Common myeloid progenitor, CD34-positive (primary cell): ENCODE results near the gene NLRP9.

Experiments
- CTCF ChIA-PET: fragments of 350-600 bp; sonication (Branson Sonifier 250); formaldehyde crosslinking; loops from one replicate; lab custom pipeline; 2021; ENCODE audit warnings: antibody characterized with exemption; lab: Charles Lee
- POLR2A ChIA-PET: fragments of 350-600 bp; sonication (Branson Sonifier 250); formaldehyde crosslinking; loops from one replicate; lab custom pipeline; 2021; ENCODE audit warnings: antibody characterized with exemption; lab: Charles Lee
- DNase-seq, 3 donors: peaks; one replicate each; pipeline versions ENCODE4 v3.0.0 to v3.0.0-alpha.2; 2013
- H3K27ac ChIP-seq, 2 experiments: 1 replicate in 1 of 2; 2 replicates in 1 of 2; pipeline ENCODE4 v1.7.0; 2013; ENCODE audit warnings: inconsistent platforms in 2 of 2, low read length in 2 of 2, mild to moderate bottlenecking in 2 of 2, low read depth in 1 of 2, moderate library complexity in 1 of 2; ENCODE audit not compliant: severe bottlenecking in 2 of 2, insufficient read depth in 1 of 2, poor library complexity in 1 of 2
- H3K27me3 ChIP-seq, 5 experiments: replicated peaks in 2 of 5; 1 replicate in 3 of 5; 2 replicates in 2 of 5; pipeline versions ENCODE4 v1.6.1 to v1.7.0; 2013; ENCODE audit warnings: low read length in 4 of 5, mild to moderate bottlenecking in 2 of 5, moderate library complexity in 2 of 5, inconsistent platforms in 1 of 5; ENCODE audit not compliant: insufficient read depth in 5 of 5, control insufficient read depth in 4 of 5
- H3K36me3 ChIP-seq, 4 experiments: 1 replicate in 2 of 4; 2 replicates in 2 of 4; pipeline versions ENCODE4 v1.6.1 to v1.7.0; 2013; ENCODE audit warnings: low read length in 3 of 4, control low read depth in 1 of 4, mild to moderate bottlenecking in 1 of 4; ENCODE audit not compliant: control insufficient read depth in 4 of 4, insufficient read depth in 4 of 4
- H3K4me1 ChIP-seq, 4 experiments: 1 replicate in 3 of 4; 2 replicates in 1 of 4; pipeline versions ENCODE4 v1.6.1 to v1.7.1; 2013; ENCODE audit warnings: low read length in 3 of 4, mild to moderate bottlenecking in 3 of 4, control low read depth in 1 of 4, inconsistent platforms in 1 of 4, moderate library complexity in 1 of 4; ENCODE audit not compliant: control insufficient read depth in 4 of 4, insufficient read depth in 4 of 4; ENCODE audit errors: control extremely low read depth in 1 of 4
- H3K4me3 ChIP-seq, 7 experiments: 1 replicate in 4 of 7; 2 replicates in 3 of 7; pipeline versions ENCODE4 v1.5.1 to v1.7.0; 2013; ENCODE audit warnings: mild to moderate bottlenecking in 7 of 7, low read length in 6 of 7, moderate library complexity in 6 of 7, inconsistent platforms in 2 of 7, low read depth in 2 of 7, control low read depth in 1 of 7; ENCODE audit not compliant: insufficient read depth in 4 of 7, control insufficient read depth in 1 of 7; ENCODE audit errors: extremely low read depth in 1 of 7
- H3K9me3 ChIP-seq, 5 experiments: 1 replicate in 4 of 5; 2 replicates in 1 of 5; pipeline versions ENCODE4 v1.6.1 to v1.7.1; 2013; ENCODE audit warnings: low read length in 4 of 5, mild to moderate bottlenecking in 2 of 5, inconsistent platforms in 1 of 5, low read depth in 1 of 5, moderate library complexity in 1 of 5; ENCODE audit not compliant: control insufficient read depth in 4 of 5, insufficient read depth in 2 of 5; ENCODE audit errors: control extremely low read depth in 1 of 5
- WGBS: methylation state at CpG from one replicate; pipeline ENCODE4 v1.1.5; 2013; ENCODE audit not compliant: insufficient coverage; 5-methylcytosine and 5-hydroxymethylcytosine counted together

NLRP9 gene

DNA sequence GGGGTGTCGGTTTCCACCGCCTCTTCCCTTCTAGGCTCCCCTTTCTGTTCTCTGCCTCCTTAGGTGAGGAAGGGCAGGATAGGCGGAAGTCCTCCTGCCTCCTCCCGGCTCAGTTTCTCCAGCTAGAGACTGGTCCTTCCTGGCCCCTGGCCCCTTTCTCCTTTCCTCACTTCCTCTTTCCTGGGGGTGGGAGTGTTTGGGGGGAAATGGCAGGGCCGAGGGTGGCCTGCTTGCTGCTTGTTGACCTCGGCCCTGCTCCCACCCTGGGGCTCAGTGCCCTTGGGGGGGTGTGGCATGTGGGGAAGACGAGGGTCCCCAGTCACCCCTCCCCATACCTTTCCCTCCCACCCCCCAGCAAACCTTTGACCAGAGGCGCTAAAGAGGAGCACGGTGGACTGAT lies 78.4 kb downstream of the NLRP9 start:
- ChIA-PET POLR2A (no interaction called here), CTCF (no interaction called here)
- H3K4me1 ChIP-seq, result peaks cover 18 to 44% (median 34%) of the 10 kb centered on the region in 4 experiments
- 86% methylated on average over 4 of the region's 9 CpGs for whole genome bisulfite sequencing
- H3K36me3 ChIP-seq, result peaks cover 15 to 81% (median 53%) of the 10 kb centered on the region in 4 experiments
- no peak overlapping the region for H3K4me3 ChIP-seq
- DNase-seq, result no peak
- H3K27me3 ChIP-seq, result no peaks in the 10 kb centered on the region
- peak overlapping the region; percentile 33 to 69 for H3K27ac ChIP-seq
- H3K9me3 ChIP-seq, result no peaks in the 10 kb centered on the region

- Histone ChIP-seq H3K4me1 (peaks cover 18 to 44% (median 34%) of the 10 kb centered on the region in 4 experiments), H3K27me3 (no peaks in the 10 kb centered on the region), H3K27ac (peak overlapping the region; percentile 25 to 69), H3K36me3 (peaks cover 11 to 75% (median 47%) of the 10 kb centered on the region in 4 experiments), H3K9me3 (no peaks in the 10 kb centered on the region), H3K4me3 (no peak overlapping the region)
- ChIA-PET CTCF (interaction anchor here (0.9 to 3.4 kb wide), 3 partner anchors 8 to 26 kb away, joined by 3 to 18 read pairs (median 3); no protein-coding TSS in a partner anchor), POLR2A (no interaction called here)
- 97% methylated on average over 29 of the region's 37 CpGs for WGBS
- DNase-seq, result no peak
Observed at GRCh38 chr19:55658846-55659459, 79.2 kb downstream of the NLRP9 start.
